NT2/D1 (cell line): Measurements from ENCODE around the gene ARMC9.
A peak's percentile ranks its signal among the peaks of the same experiment; 100 is the strongest.

Experiments used
- DNase-seq: peaks from one replicate; pipeline ENCODE4 v3.0.0-alpha.2; 2011; ENCODE audit warnings: low read depth, low spot score
- H3K27me3 ChIP-seq: 2 replicates; pipeline ENCODE4 v1.6.0; 2011; ENCODE audit warnings: mild to moderate bottlenecking; ENCODE audit not compliant: insufficient read length, insufficient read depth
- H3K36me3 ChIP-seq: 2 replicates; pipeline ENCODE4 v1.6.1; 2011; ENCODE audit warnings: mild to moderate bottlenecking, low read length, mixed read lengths; ENCODE audit not compliant: insufficient read depth, insufficient read length
- H3K4me1 ChIP-seq: 2 replicates; pipeline ENCODE4 v1.5.1; 2011; ENCODE audit not compliant: insufficient read depth, insufficient read length
- H3K4me3 ChIP-seq: 2 replicates; pipeline ENCODE4 v1.5.1; 2011; ENCODE audit warnings: low read depth; ENCODE audit not compliant: insufficient read length
- H3K9ac ChIP-seq: 2 replicates; pipeline ENCODE4 v1.6.0; 2011; ENCODE audit warnings: low read depth; ENCODE audit not compliant: insufficient read length
- H3K9me3 ChIP-seq: 2 replicates; pipeline ENCODE4 v1.5.1; 2011; ENCODE audit warnings: mild to moderate bottlenecking, low read length; ENCODE audit not compliant: insufficient read depth
- SUZ12 ChIP-seq: IDR thresholded peaks from 2 replicates; pipeline ENCODE4 v1.6.1; 2011; ENCODE audit not compliant: insufficient read length, insufficient read depth; ENCODE audit errors: extremely low read depth
- YY1 ChIP-seq: IDR thresholded peaks from 2 replicates; pipeline ENCODE4 v1.6.1; 2011; ENCODE audit not compliant: insufficient read length, insufficient read depth
- ZNF274 ChIP-seq: IDR thresholded peaks from 2 replicates; pipeline ENCODE4 v1.6.1; 2011; ENCODE audit warnings: mild to moderate bottlenecking, low read depth, low read length

ARMC9 gene

DNA sequence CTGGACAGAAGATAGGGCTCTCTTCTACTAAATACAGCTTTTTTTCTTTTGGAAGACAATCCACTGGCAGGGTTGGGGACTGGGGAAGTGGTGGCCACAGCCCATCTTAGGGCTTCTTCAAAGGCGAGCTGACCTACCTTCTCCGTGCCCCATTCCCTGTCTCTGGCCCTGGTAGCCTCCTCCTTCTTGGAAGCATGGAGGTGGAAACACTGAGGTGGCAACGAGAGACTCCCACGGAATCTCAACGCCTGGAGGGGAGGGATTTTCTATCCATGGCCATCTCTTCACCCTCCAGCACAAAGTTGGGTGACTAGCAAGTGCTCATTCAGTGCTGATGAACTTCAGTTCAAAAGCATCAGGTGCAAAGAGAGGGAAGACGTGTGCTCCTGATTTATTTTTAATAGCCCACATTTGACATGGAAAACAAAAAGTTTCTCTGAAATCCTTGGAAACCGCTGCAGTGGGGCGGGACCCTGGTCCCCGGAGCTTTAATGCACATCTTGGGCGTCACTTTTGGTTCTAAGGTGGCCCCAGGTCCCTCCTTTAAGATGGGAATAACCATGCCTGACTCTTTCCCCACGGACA is 633 bp upstream of the ARMC9 start:
- no peaks in the 10 kb centered on the region for H3K27me3 ChIP-seq
- H3K4me1 ChIP-seq = peaks cover 8% of the 10 kb centered on the region
- H3K9ac ChIP-seq = peak overlapping the region; percentile 86
- H3K9me3 ChIP-seq = peaks cover 14% of the 10 kb centered on the region
- no peak for TF ChIP-seq ZNF274
- DNase-seq = no peak
- peaks cover 5% of the 10 kb centered on the region for H3K36me3 ChIP-seq
- H3K4me3 ChIP-seq = peak overlapping the region; percentile 89

DNA sequence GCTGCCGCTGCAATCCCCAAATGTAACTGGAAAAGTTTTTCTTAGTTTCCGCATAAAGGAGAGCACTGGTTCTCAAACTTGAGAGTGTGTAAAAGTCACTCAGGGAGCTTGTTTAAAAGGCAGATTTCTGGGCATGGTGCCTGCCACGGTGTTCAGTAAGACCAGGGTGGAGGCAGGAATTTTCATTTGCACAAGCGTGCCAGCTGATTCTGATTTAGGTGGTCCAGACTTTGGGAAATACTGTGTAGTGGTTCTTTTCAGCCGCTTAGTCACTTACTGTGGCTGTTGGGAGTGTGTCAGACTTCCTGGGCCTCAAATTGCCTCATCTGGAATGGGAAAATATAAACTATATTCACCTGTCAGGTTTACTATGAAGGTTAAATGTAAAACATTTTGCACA is 788 bp downstream of the ARMC9 start:
- TF ChIP-seq SUZ12 = no peak
- TF ChIP-seq ZNF274 = no peak
- no peak for TF ChIP-seq YY1
- H3K4me3 ChIP-seq = peak overlapping the region; percentile 89
- no peaks in the 10 kb centered on the region for H3K27me3 ChIP-seq
- H3K9ac ChIP-seq = peak overlapping the region; percentile 90
- peaks cover 12% of the 10 kb centered on the region for H3K36me3 ChIP-seq
- DNase-seq = no peak
- H3K9me3 ChIP-seq = peaks cover 21% of the 10 kb centered on the region
- H3K4me1 ChIP-seq = peaks cover 8% of the 10 kb centered on the region

DNA sequence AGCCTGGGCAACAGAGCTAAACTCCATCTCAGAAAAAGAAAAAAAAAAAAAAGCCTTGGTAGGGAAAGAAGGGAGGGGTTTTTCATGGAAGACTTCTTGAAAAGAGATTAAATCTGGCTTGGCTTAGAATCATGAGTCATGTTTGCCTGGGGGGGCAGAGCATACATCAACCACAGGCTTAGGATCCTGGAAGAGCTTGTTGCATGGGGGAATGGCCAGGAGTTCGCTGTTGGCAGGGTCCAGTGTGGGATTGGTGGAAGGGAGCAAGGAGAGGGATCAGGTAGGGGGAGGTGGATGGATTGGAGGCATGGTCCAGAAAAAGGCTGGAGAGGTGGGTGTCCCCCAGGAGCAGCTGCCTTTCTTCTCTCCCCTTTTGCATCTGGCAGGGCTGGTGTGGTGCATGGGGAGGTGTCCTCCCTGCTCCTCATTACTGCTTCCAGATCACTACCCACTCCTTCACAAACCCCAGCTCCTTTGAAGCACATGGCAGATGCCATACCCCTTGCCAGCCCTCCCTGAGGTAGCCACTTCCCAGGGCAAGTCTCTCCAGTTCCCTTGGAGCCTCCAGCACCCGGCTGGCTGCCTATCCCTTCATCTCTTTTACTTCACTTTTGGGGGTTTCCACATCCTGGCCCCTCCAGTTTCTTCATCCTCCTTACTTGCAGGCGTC is 2.5 kb downstream of the ARMC9 start:
- Histone ChIP-seq H3K4me1 (peaks cover 8% of the 10 kb centered on the region), H3K4me3 (no peak overlapping the region), H3K9ac (no peak overlapping the region), H3K36me3 (peaks cover 24% of the 10 kb centered on the region), H3K9me3 (peaks cover 21% of the 10 kb centered on the region), H3K27me3 (no peaks in the 10 kb centered on the region)
- no peak for DNase-seq
- TF ChIP-seq YY1 (no peak), SUZ12 (no peak), ZNF274 (no peak)

DNA sequence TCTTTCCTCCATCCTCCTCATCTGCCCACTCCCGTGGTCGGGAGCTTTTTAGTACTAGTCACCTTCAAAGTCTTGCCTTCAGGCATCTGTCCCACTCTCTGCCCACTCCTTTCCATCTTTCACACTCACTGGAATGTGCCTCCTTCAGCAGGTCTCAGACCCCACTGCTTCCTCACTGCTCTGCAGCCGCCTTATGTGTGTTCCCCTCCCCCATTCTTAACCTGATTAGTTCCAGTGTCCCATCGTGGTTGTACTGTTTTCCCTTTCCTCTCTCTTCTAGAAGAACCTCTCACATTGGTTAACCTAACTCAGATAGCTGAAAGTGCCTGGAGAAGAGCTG is 3.0 kb downstream of the ARMC9 start:
- Histone ChIP-seq H3K9ac (no peak overlapping the region), H3K4me3 (no peak overlapping the region), H3K36me3 (peaks cover 26% of the 10 kb centered on the region), H3K27me3 (no peaks in the 10 kb centered on the region), H3K9me3 (peaks cover 18% of the 10 kb centered on the region), H3K4me1 (peaks cover 8% of the 10 kb centered on the region)
- no peak for DNase-seq
- no peak for TF ChIP-seq YY1
- no peak for TF ChIP-seq SUZ12
- TF ChIP-seq ZNF274 = no peak

DNA sequence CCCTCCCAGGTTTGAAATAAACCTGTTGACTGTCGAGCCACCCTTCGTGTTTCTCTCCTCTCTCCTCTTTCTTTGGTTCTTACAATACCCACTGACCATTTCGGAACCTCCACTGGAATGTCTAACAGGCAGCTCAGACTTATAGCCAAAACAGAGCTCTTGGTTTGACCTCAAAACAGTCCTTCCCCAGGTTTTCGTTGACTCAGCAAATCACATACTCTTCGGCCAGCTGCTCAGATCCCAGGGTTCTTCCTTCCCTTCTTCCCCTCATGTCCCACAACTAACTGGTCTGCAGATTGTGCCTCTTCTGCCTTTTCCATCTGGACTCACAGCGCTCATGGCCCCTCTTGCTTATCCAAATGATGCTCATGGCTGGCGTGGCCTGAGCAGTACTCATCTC is 4.7 kb downstream of the ARMC9 start:
- Histone ChIP-seq H3K27me3 (no peaks in the 10 kb centered on the region), H3K9me3 (peaks cover 13% of the 10 kb centered on the region), H3K36me3 (peaks cover 33% of the 10 kb centered on the region), H3K9ac (no peak overlapping the region), H3K4me3 (no peak overlapping the region), H3K4me1 (peaks cover 8% of the 10 kb centered on the region)
- no peak for DNase-seq
- TF ChIP-seq SUZ12 (no peak), ZNF274 (no peak), YY1 (no peak)

DNA sequence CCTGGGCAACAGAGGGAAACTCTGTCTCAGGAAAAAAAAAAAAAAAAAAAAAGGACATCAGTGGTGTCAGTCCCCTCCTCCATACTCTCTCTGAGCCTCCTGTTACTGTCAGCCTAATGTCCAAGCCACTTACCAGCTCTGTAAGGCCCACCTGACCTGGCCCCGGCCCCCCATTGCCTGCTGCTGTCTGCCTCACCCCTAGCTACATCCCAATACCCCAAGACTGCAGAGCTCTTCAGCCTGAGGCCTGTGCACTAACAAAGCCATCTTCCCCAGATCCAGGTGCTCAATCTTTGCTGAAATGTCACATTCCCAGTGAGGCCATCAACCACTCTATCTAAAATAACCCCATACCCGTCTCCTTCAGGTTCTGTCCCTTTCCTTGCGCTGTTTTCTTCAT is 5.7 kb downstream of the ARMC9 start:
- Histone ChIP-seq H3K4me1 (peaks cover 8% of the 10 kb centered on the region), H3K27me3 (no peaks in the 10 kb centered on the region), H3K9me3 (peaks cover 13% of the 10 kb centered on the region), H3K4me3 (no peak overlapping the region), H3K36me3 (peaks cover 42% of the 10 kb centered on the region), H3K9ac (no peak overlapping the region)
- DNase-seq = no peak
- no peak for TF ChIP-seq SUZ12

DNA sequence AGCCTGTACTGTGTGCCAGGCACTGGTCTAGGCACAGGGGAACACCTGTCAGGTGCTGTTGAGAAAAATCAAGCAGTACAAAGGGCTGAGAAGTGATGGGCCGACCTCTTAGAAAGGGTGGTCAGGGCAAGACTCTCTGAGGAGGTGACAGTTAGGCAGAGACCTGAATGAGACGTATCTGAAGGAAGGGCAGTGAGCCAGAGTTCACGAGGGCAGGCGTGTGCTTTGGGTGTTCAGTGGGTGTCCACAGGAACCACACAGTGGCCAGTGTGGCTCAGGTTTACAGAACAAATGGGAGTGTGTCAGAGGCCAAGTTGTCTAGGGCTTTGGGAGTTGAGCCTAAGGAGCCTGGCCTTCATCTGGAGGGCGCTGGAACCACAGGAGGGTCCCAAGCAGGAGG is 6.2 kb downstream of the ARMC9 start:
- peaks cover 13% of the 10 kb centered on the region for H3K9me3 ChIP-seq
- no peak overlapping the region for H3K4me3 ChIP-seq
- H3K4me1 ChIP-seq = peaks cover 8% of the 10 kb centered on the region
- H3K36me3 ChIP-seq = peaks cover 46% of the 10 kb centered on the region
- DNase-seq = no peak
- no peak overlapping the region for H3K9ac ChIP-seq
- no peak for TF ChIP-seq SUZ12
- no peak for TF ChIP-seq YY1
- no peak for TF ChIP-seq ZNF274
- no peaks in the 10 kb centered on the region for H3K27me3 ChIP-seq

DNA sequence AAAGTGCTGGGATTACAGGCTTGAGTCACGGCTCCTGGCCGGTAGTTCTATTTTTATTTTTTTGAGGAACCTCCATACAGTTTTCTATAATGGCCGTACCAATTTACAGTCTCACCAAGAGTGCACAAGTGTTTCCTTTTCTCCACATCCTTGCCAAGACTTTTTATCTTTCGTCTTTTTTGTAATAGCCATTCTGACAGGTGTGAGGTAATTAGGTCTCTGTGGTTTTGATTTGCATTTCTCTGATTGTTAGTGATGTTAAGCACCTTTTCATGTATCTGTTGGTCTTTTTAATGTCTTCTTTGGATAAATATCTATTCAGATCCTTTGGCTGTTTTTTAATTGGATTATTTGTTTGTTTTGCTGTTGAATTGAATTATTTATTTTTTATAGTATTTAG is 9.3 kb downstream of the ARMC9 start:
- Histone ChIP-seq H3K9me3 (peaks cover 8% of the 10 kb centered on the region), H3K9ac (no peak overlapping the region), H3K4me1 (no peaks in the 10 kb centered on the region), H3K36me3 (peaks cover 60% of the 10 kb centered on the region), H3K4me3 (no peak overlapping the region), H3K27me3 (no peaks in the 10 kb centered on the region)
- TF ChIP-seq SUZ12 (no peak), YY1 (no peak), ZNF274 (no peak)
- DNase-seq = no peak
